Astrocyte of the cerebellum (primary cell): ENCODE measurements around the gene TGM1.

Source experiments
- DNase-seq: peaks from one replicate; pipeline ENCODE4 v3.0.0-alpha.2; 2011; ENCODE audit warnings: low read depth
- H3K4me3 ChIP-seq: 2 replicates; pipeline ENCODE4 v1.5.1; 2011; ENCODE audit warnings: mild to moderate bottlenecking, low read depth, low read length, moderate library complexity
- CTCF ChIP-seq: IDR thresholded peaks from 2 replicates; pipeline ENCODE4 v1.5.1; 2012; ENCODE audit warnings: low read length, low read depth, moderate library complexity, mild to moderate bottlenecking; ENCODE audit errors: missing control alignments
- in situ Hi-C: cut with HindIII; loops from 2 replicates; pipeline ENCODE4 v1.10.0; 2017; ENCODE audit warnings: low sequenced_read_pairs

Gene TGM1

GRCh38 chr14:24255931-24256711 lies 6.9 kb downstream of the TGM1 start:
- no peak for TF ChIP-seq CTCF
- in situ Hi-C loops, result no loop called here
- DNase-seq, result no peak
- H3K4me3 ChIP-seq, result no peak overlapping the region

- DNase-seq, result no peak
- in situ Hi-C loops, result no loop called here
- TF ChIP-seq CTCF, result no peak
- no peak overlapping the region for H3K4me3 ChIP-seq
These were observed 7.5 kb downstream of the TGM1 start for GRCh38 chr14:24255438-24255837.

GRCh38 chr14:24254630-24255392 lies 8.2 kb downstream of the TGM1 start:
- in situ Hi-C loops, result no loop called here
- H3K4me3 ChIP-seq, result no peak overlapping the region
- no peak for DNase-seq
- TF ChIP-seq CTCF, result no peak

- no peak overlapping the region for H3K4me3 ChIP-seq
- in situ Hi-C loops, result no loop called here
- DNase-seq, result no peak
- no peak for TF ChIP-seq CTCF
These were observed 9.0 kb downstream of the TGM1 start for GRCh38 chr14:24253936-24254335.

GRCh38 chr14:24252289-24253124 lies 10.5 kb downstream of the TGM1 start:
- no peak overlapping the region for H3K4me3 ChIP-seq
- in situ Hi-C loops, result no loop called here
- no peak for TF ChIP-seq CTCF
- DNase-seq, result no peak

- in situ Hi-C loops, result no loop called here
- no peak for TF ChIP-seq CTCF
- H3K4me3 ChIP-seq, result no peak overlapping the region
- no peak for DNase-seq
These were observed 11.1 kb downstream of the TGM1 start for GRCh38 chr14:24251880-24252288.
